ENCODE data around the gene NRXN3. TPM values are rescaled to one million over a fixed set of nuclear protein-coding genes. Genes with fewer than 3 reads are reported as not detected.

The NRXN3 gene
- total RNA-seq, 1 donor: 2.5 TPM

DNA sequence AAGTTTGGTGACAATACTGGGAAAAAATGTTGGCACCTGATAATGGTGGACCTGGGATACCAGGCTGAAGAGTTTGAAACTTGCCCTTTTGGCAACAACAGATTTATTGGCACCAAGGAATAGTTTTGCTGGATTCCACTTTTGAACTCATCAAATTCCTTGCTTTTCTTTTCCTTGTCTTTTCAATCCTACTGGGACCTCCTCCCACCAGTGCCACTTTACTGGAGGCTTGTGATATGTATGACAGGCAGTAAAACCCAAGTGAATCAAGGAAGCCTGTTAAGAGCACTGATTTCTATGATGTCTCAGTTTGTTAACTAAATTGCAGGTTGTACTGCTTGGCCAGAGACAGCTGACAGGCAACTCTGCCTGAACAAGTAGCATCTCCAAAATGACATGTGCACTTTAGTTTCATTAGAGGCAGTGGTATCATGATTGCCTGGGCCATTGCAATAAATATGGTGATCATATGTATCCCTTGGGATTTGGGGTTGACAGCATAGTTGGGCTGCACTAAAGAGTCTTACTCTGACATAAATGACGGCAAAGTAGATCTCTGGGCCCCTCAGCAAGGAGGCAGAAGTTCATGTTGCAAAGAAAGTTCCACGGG lies 1475.7 kb downstream of the NRXN3 start:
- no peaks in the 10 kb centered on the region for H3K36me3 ChIP-seq (ENCODE audit: insufficient read depth, low read length)
- H3K4me3 ChIP-seq (ENCODE audit: insufficient read depth, low read length): no peak overlapping the region
- no peaks in the 10 kb centered on the region for H3K79me2 ChIP-seq (ENCODE audit: insufficient read depth, low read length)
- no peaks in the 10 kb centered on the region for H3K27me3 ChIP-seq (ENCODE audit: insufficient read depth, low read length)
- no peak for DNase-seq (ENCODE audit: insufficient read length, low spot score, missing footprints)
- TF ChIP-seq, protein P1, sequence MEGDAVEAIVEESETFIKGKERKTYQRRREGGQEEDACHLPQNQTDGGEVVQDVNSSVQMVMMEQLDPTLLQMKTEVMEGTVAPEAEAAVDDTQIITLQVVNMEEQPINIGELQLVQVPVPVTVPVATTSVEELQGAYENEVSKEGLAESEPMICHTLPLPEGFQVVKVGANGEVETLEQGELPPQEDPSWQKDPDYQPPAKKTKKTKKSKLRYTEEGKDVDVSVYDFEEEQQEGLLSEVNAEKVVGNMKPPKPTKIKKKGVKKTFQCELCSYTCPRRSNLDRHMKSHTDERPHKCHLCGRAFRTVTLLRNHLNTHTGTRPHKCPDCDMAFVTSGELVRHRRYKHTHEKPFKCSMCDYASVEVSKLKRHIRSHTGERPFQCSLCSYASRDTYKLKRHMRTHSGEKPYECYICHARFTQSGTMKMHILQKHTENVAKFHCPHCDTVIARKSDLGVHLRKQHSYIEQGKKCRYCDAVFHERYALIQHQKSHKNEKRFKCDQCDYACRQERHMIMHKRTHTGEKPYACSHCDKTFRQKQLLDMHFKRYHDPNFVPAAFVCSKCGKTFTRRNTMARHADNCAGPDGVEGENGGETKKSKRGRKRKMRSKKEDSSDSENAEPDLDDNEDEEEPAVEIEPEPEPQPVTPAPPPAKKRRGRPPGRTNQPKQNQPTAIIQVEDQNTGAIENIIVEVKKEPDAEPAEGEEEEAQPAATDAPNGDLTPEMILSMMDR (IDR thresholded peaks at IDR 0.05; ENCODE audit: extremely low read depth, low read depth, low read length): no peak
- no peaks in the 10 kb centered on the region for H3K9me3 ChIP-seq (ENCODE audit: low read depth, low read length)
- no peak overlapping the region for H2AFZ ChIP-seq (ENCODE audit: low read length)
- H3K27ac ChIP-seq (ENCODE audit: low read depth, low read length): no peak overlapping the region
- no peak overlapping the region for H3K4me2 ChIP-seq (ENCODE audit: insufficient read depth, low read length)
- H3K4me1 ChIP-seq (ENCODE audit: insufficient read depth, low read length): no peaks in the 10 kb centered on the region
- H4K20me1 ChIP-seq (ENCODE audit: insufficient read depth, low read length): no peaks in the 10 kb centered on the region

DNA sequence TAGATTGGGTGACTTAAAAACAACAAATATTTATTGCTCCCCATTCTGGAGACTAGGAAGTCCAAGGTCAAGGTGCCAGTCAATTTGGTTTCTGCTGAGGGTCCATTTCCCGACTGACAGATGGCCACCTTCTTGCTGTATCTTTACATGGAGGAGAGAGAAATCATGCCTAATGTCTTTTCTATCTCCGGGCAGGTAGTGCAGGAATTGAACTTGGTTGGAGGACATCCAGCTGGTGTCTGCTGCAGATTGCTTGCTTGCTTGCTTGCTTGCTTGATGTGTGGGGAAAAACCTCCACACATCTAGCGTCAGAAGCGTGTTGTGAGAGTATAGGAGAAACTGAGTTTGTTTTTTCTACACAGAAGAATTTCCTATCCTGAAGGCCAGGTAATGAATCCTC lies 1479.7 kb downstream of the NRXN3 start:
- Histone ChIP-seq H3K79me2 (ENCODE audit: insufficient read depth, low read length) (no peaks in the 10 kb centered on the region), H3K9me3 (ENCODE audit: low read depth, low read length) (no peaks in the 10 kb centered on the region), H3K4me2 (ENCODE audit: insufficient read depth, low read length) (no peak overlapping the region), H3K4me3 (ENCODE audit: insufficient read depth, low read length) (no peak overlapping the region), H3K36me3 (ENCODE audit: insufficient read depth, low read length) (no peaks in the 10 kb centered on the region), H2AFZ (ENCODE audit: low read length) (no peak overlapping the region), H4K20me1 (ENCODE audit: insufficient read depth, low read length) (no peaks in the 10 kb centered on the region), H3K4me1 (ENCODE audit: insufficient read depth, low read length) (no peaks in the 10 kb centered on the region), H3K27ac (ENCODE audit: low read depth, low read length) (no peak overlapping the region), H3K27me3 (ENCODE audit: insufficient read depth, low read length) (no peaks in the 10 kb centered on the region)
- TF ChIP-seq, protein P1 (IDR thresholded peaks at IDR 0.05; ENCODE audit: extremely low read depth, low read depth, low read length): no peak
- DNase-seq (ENCODE audit: insufficient read length, low spot score, missing footprints): no peak

DNA sequence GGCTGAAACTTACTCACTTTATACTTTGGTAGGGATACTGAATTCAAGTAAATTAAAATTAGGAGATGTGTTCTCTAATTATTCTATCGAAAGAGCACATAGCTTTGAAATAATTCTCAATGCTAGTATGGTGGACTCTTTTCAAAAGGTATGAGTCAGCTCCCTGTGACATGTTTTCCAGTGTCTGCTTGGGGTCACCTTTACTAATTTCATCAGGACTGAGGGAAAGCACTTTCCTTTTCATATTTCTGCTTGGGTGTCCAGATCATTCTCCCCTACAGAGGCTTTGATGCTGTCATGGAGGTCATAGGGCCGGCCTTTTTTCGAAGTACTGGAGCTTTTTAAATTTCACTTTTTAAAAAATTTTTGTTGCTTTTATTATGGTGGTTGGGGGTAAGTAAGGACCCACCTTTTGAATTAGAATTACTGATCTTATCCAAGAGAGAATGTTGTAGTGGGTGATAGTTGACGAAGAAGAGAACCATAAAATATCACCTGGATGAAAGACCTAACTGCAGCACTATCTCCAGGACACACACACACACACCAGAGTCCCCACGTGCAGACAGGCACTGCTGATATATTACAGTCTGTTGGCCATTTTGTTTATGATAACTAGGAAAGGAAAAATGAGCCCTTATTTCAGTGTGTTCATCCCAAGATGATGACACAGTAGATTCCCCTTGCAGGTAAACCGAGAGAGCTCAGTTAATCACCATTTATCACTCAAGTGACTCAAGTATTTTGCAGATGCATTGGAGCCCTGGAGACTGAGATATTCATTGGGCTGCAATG lies 1482.5 kb downstream of the NRXN3 start:
- Histone ChIP-seq H4K20me1 (ENCODE audit: insufficient read depth, low read length) (no peaks in the 10 kb centered on the region), H3K36me3 (ENCODE audit: insufficient read depth, low read length) (no peaks in the 10 kb centered on the region), H3K9me3 (ENCODE audit: low read depth, low read length) (no peaks in the 10 kb centered on the region), H2AFZ (ENCODE audit: low read length) (no peak overlapping the region), H3K4me2 (ENCODE audit: insufficient read depth, low read length) (no peak overlapping the region), H3K79me2 (ENCODE audit: insufficient read depth, low read length) (no peaks in the 10 kb centered on the region), H3K27me3 (ENCODE audit: insufficient read depth, low read length) (no peaks in the 10 kb centered on the region), H3K4me3 (ENCODE audit: insufficient read depth, low read length) (no peak overlapping the region), H3K27ac (ENCODE audit: low read depth, low read length) (no peak overlapping the region), H3K4me1 (ENCODE audit: insufficient read depth, low read length) (no peaks in the 10 kb centered on the region)
- TF ChIP-seq, protein P1 (IDR thresholded peaks at IDR 0.05; ENCODE audit: extremely low read depth, low read depth, low read length): no peak
- DNase-seq (ENCODE audit: insufficient read length, low spot score, missing footprints): no peak

DNA sequence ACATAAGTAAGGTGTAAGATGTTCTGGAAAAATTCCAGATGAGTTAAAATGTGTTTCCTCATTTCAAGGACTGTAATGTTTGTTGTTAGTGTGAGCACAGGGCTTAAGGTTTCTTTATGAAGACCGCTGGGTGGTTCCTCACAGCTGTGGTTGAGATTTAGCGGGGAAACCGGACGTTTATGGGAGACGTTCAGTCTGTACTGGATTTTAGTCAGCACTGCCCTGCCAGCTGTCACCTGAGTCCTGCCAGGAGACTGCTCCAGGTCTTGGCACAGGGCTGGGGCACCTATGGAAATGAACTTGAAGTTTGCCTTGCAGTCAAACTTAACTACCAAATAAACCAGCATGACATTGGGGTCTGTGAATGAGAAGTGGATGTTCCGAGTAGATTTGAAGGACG lies 1485.9 kb downstream of the NRXN3 start:
- no peaks in the 10 kb centered on the region for H3K4me1 ChIP-seq (ENCODE audit: insufficient read depth, low read length)
- H3K4me2 ChIP-seq (ENCODE audit: insufficient read depth, low read length): no peak overlapping the region
- no peaks in the 10 kb centered on the region for H4K20me1 ChIP-seq (ENCODE audit: insufficient read depth, low read length)
- H3K27ac ChIP-seq (ENCODE audit: low read depth, low read length): no peak overlapping the region
- no peaks in the 10 kb centered on the region for H3K9me3 ChIP-seq (ENCODE audit: low read depth, low read length)
- H3K27me3 ChIP-seq (ENCODE audit: insufficient read depth, low read length): no peaks in the 10 kb centered on the region
- no peak overlapping the region for H3K4me3 ChIP-seq (ENCODE audit: insufficient read depth, low read length)
- no peaks in the 10 kb centered on the region for H3K36me3 ChIP-seq (ENCODE audit: insufficient read depth, low read length)
- TF ChIP-seq, protein P1 (IDR thresholded peaks at IDR 0.05; ENCODE audit: extremely low read depth, low read depth, low read length): no peak
- no peak overlapping the region for H2AFZ ChIP-seq (ENCODE audit: low read length)
- no peaks in the 10 kb centered on the region for H3K79me2 ChIP-seq (ENCODE audit: insufficient read depth, low read length)
- no peak for DNase-seq (ENCODE audit: insufficient read length, low spot score, missing footprints)

All from osteoblast (primary cell).